Memory B cell (primary cell): Measurements from ENCODE around the gene TNS4.
A peak's percentile ranks its signal among the peaks of the same experiment; 100 is the strongest.

Source experiments
- ATAC-seq: fragments of 150-1000 bp; cut with Tn5 transposase; 2 replicates; pipeline ENCODE4 v1.10.0; 2021; ENCODE audit warnings: low read depth, mild to moderate bottlenecking, moderate library complexity
- DNase-seq, 2 donors: peaks; one replicate each; pipeline ENCODE4 v3.0.0; 2022; ENCODE audit warnings: low spot score in 2 of 2
- H3K27ac Mint-ChIP-seq: one replicate; pipeline ENCODE4 v1.8.0; 2022; ENCODE audit warnings: mild to moderate bottlenecking, moderate library complexity, mixed read lengths
- H3K27me3 Mint-ChIP-seq: one replicate; pipeline ENCODE4 v1.8.0; 2022; ENCODE audit warnings: mixed read lengths
- H3K36me3 Mint-ChIP-seq: one replicate; pipeline ENCODE4 v1.8.0; 2022; ENCODE audit warnings: mild to moderate bottlenecking, mixed read lengths
- H3K4me1 Mint-ChIP-seq: one replicate; pipeline ENCODE4 v1.8.0; 2022; ENCODE audit warnings: mixed read lengths
- H3K4me3 Mint-ChIP-seq: one replicate; pipeline ENCODE4 v1.8.0; 2022; ENCODE audit warnings: mild to moderate bottlenecking, moderate library complexity, mixed read lengths
- H3K9me3 Mint-ChIP-seq: one replicate; pipeline ENCODE4 v1.8.0; 2022; ENCODE audit warnings: mixed read lengths

Gene TNS4

GRCh38 chr17:40515491-40516041 lies 14.1 kb upstream of the TNS4 start:
- no peak for DNase-seq
- Mint-ChIP-seq H3K4me3 (peak overlapping the region; percentile 27), H3K9me3 (no peaks in the 10 kb centered on the region)

GRCh38 chr17:40515011-40515410 lies 13.6 kb upstream of the TNS4 start:
- DNase-seq = no peak
- Mint-ChIP-seq H3K4me1 (peaks cover 37% of the 10 kb centered on the region), H3K27me3 (peaks cover 15% of the 10 kb centered on the region), H3K36me3 (no peaks in the 10 kb centered on the region), H3K9me3 (no peaks in the 10 kb centered on the region), H3K4me3 (peak overlapping the region; percentile 5), H3K27ac (no peak overlapping the region)
- no peak for ATAC-seq

More at GRCh38 chr17:40515491-40516041, 14.1 kb upstream of the TNS4 start:
- peaks cover 37% of the 10 kb centered on the region for H3K4me1 Mint-ChIP-seq
- no peak overlapping the region for H3K27ac Mint-ChIP-seq
- peaks cover 15% of the 10 kb centered on the region for H3K27me3 Mint-ChIP-seq
- no peak for ATAC-seq
- H3K36me3 Mint-ChIP-seq = no peaks in the 10 kb centered on the region

DNA sequence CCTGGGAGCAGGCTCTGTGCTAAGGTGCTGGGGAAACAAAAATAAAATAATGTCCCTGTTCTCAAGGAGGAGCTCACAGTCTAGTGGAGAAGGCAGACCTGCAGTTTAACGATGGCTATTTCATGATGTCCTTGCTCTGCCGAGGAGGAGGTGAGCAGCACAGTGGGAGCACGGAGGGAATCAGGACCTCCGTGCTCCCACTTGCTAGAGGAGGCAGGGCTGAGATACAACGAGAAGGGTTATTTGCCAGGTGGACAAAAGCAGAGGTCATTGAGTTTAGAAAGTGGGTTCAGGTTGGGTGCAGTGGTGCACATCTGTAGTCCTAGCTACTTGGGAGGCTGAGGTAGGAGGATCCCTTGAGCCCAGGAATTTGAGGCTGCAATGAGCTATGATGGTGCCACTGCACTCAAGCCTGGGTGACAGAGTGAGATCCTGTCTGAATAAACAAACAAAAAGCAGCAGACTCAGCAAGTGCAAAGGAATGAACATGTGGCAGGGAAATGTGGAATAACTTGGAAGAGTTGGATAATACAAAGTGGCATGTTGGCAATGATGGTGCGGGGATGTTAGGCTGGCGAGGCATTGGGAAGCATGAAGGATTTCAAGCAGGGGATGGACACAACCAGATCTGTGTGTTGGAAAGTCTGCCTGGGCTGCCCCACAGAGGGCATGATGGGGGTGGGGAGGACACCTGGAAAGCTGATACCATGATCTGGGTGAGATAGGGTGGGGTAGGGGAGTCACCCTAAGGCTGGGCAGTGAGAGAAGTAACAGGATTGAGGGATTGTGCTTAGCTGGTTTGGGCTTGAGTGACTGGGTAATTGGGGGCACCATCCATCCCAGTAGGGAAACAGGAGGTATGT lies 12.8 kb upstream of the TNS4 start:
- Mint-ChIP-seq H3K4me1 (peaks cover 40% of the 10 kb centered on the region), H3K27ac (no peak overlapping the region), H3K9me3 (no peaks in the 10 kb centered on the region), H3K4me3 (no peak overlapping the region), H3K27me3 (peaks cover 15% of the 10 kb centered on the region), H3K36me3 (no peaks in the 10 kb centered on the region)
- no peak for DNase-seq
- ATAC-seq = no peak

GRCh38 chr17:40511667-40512220 lies 10.3 kb upstream of the TNS4 start:
- ATAC-seq = no peak
- H3K36me3 Mint-ChIP-seq = no peaks in the 10 kb centered on the region
- H3K9me3 Mint-ChIP-seq = no peaks in the 10 kb centered on the region
- H3K4me3 Mint-ChIP-seq = no peak overlapping the region
- no peak for DNase-seq
- H3K27ac Mint-ChIP-seq = no peak overlapping the region
- peaks cover 15% of the 10 kb centered on the region for H3K27me3 Mint-ChIP-seq
- H3K4me1 Mint-ChIP-seq = peaks cover 27% of the 10 kb centered on the region

GRCh38 chr17:40511136-40511535 lies 9.7 kb upstream of the TNS4 start:
- no peaks in the 10 kb centered on the region for H3K9me3 Mint-ChIP-seq
- peaks cover 23% of the 10 kb centered on the region for H3K4me1 Mint-ChIP-seq

DNA sequence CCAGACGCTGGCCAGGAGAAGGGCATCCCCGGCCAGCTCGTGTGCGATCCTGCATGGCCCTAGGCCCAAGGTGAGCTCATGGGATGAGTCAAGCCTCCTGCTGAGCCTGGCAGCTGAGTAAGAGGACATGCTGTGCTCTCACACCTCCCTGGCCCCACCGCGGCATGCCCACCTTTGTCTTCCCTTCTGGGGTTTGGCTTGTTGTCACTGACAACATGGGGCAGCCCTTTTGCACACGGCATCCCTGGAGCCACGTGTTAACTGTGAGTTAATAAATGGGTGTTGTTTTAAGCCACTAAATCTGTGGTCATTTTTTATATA lies 8.9 kb upstream of the TNS4 start:
- Mint-ChIP-seq H3K36me3 (no peaks in the 10 kb centered on the region), H3K27me3 (peaks cover 12% of the 10 kb centered on the region), H3K4me1 (peaks cover 16% of the 10 kb centered on the region), H3K9me3 (no peaks in the 10 kb centered on the region), H3K4me3 (no peak overlapping the region), H3K27ac (no peak overlapping the region)
- DNase-seq (no peak), ATAC-seq (no peak)

More at GRCh38 chr17:40511136-40511535, 9.7 kb upstream of the TNS4 start:
- no peak for DNase-seq
- peaks cover 15% of the 10 kb centered on the region for H3K27me3 Mint-ChIP-seq
- ATAC-seq = no peak
- H3K4me3 Mint-ChIP-seq = no peak overlapping the region
- H3K36me3 Mint-ChIP-seq = no peaks in the 10 kb centered on the region
- H3K27ac Mint-ChIP-seq = no peak overlapping the region

- Mint-ChIP-seq H3K36me3 (no peaks in the 10 kb centered on the region), H3K27ac (no peak overlapping the region), H3K4me1 (peaks cover 14% of the 10 kb centered on the region), H3K4me3 (no peak overlapping the region), H3K9me3 (no peaks in the 10 kb centered on the region), H3K27me3 (peaks cover 11% of the 10 kb centered on the region)
- ATAC-seq (no peak), DNase-seq (no peak)
Observed at GRCh38 chr17:40509626-40510327, 8.4 kb upstream of the TNS4 start.

- no peaks in the 10 kb centered on the region for H3K36me3 Mint-ChIP-seq
- H3K27ac Mint-ChIP-seq = no peak overlapping the region
- peaks cover 3% of the 10 kb centered on the region for H3K4me1 Mint-ChIP-seq
Observed at GRCh38 chr17:40506786-40507185, 5.4 kb upstream of the TNS4 start.

DNA sequence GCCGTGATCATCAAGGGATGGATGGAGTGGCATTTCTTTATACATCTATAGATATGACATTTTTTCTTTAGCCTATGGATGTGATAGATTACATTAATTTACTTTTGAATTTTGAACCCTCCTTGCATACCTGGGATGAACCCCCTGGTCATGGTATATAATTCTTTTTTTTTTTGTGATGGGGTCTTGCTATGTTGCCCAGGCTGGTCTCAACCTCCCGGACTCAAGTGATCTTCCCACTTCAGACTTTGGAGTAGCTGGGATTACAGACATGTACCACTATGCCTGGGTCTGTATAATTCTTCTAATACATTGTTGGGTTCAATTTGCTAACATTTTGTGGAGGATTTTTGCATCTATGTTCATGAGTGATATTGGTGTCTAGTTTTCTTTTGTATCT lies 1.7 kb upstream of the TNS4 start:
- no peak overlapping the region for H3K4me3 Mint-ChIP-seq
- H3K27me3 Mint-ChIP-seq = peaks cover 11% of the 10 kb centered on the region
- H3K27ac Mint-ChIP-seq = no peak overlapping the region
- H3K4me1 Mint-ChIP-seq = no peaks in the 10 kb centered on the region
- ATAC-seq = no peak
- no peak for DNase-seq
- no peaks in the 10 kb centered on the region for H3K9me3 Mint-ChIP-seq
- no peaks in the 10 kb centered on the region for H3K36me3 Mint-ChIP-seq

More at GRCh38 chr17:40506786-40507185, 5.4 kb upstream of the TNS4 start:
- Mint-ChIP-seq H3K9me3 (no peaks in the 10 kb centered on the region), H3K27me3 (no peaks in the 10 kb centered on the region), H3K4me3 (no peak overlapping the region)
- DNase-seq (no peak), ATAC-seq (no peak)

GRCh38 chr17:40502716-40503115 lies 1.3 kb upstream of the TNS4 start:
- no peak for ATAC-seq
- no peaks in the 10 kb centered on the region for H3K9me3 Mint-ChIP-seq

GRCh38 chr17:40500709-40501108 lies 714 bp downstream of the TNS4 start:
- Mint-ChIP-seq H3K9me3 (no peaks in the 10 kb centered on the region), H3K27ac (no peak overlapping the region), H3K4me3 (no peak overlapping the region), H3K4me1 (no peaks in the 10 kb centered on the region), H3K36me3 (no peaks in the 10 kb centered on the region), H3K27me3 (peaks cover 14% of the 10 kb centered on the region)
- DNase-seq (no peak), ATAC-seq (no peak)

More at GRCh38 chr17:40502716-40503115, 1.3 kb upstream of the TNS4 start:
- Mint-ChIP-seq H3K36me3 (no peaks in the 10 kb centered on the region), H3K27me3 (peaks cover 11% of the 10 kb centered on the region), H3K4me3 (no peak overlapping the region), H3K4me1 (no peaks in the 10 kb centered on the region), H3K27ac (no peak overlapping the region)
- no peak for DNase-seq

DNA sequence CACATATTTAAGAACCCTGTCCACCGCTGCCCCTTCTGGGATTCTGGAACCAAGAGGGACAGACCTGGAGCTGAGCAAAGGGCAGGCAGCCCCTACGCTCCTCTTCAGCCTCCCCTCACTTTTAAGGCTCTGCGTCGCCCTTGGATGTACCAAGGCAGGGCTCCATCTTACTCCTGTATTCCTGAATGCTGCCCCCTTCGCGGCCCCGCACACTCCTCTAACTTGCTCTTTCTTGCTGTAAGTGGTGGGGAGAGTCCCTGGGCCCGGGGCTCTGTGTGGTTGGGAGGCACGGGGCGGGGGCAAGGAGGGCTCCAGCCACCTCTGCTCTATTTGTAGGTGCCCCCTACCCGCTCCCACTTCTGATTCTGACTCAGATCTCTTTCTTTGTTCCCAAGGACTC lies 1.2 kb downstream of the TNS4 start:
- H3K4me3 Mint-ChIP-seq = no peak overlapping the region

DNA sequence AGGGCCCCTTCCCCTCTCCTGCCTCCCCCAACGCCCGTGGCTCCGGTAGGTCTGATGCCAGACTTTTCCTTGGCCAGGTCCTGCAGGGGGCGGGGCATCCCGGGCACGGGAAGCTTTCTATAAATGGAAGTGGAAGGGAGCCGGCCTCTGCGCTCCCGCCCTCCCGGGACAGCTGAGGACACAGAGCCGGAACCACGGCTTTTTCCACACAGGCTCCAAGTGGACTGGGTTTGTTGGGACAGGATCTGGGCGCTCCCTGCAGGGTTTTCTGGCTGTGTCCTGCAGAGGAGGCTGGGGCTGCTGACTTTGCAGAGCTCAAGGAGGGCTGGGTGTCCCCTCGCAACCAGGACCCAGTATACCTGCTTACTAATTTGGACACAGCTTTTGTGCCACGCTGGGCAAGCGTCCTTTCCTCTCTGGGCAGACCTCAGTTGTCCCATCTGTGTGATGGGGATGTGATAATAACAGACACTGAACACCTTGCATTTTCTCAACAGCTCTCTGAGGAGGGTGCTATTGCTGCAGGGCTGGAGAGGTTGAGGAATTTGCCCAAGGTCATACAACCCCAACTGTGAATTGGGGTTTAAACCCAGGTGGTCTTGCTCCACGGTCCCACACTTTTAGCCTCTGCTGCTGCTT lies 1.8 kb downstream of the TNS4 start:
- ATAC-seq (no peak), DNase-seq (no peak)
- Mint-ChIP-seq H3K4me1 (no peaks in the 10 kb centered on the region), H3K27me3 (peaks cover 14% of the 10 kb centered on the region), H3K36me3 (no peaks in the 10 kb centered on the region), H3K9me3 (no peaks in the 10 kb centered on the region), H3K4me3 (no peak overlapping the region), H3K27ac (no peak overlapping the region)

More for the DNA sequence above, 1.2 kb downstream of the TNS4 start:
- no peak for ATAC-seq
- H3K27ac Mint-ChIP-seq = no peak overlapping the region
- no peaks in the 10 kb centered on the region for H3K9me3 Mint-ChIP-seq
- H3K4me1 Mint-ChIP-seq = no peaks in the 10 kb centered on the region
- no peak for DNase-seq
- peaks cover 14% of the 10 kb centered on the region for H3K27me3 Mint-ChIP-seq
- no peaks in the 10 kb centered on the region for H3K36me3 Mint-ChIP-seq
